Camera-type eye (tissue), 1 donor: ENCODE results near the gene CNTN3. TPM values are rescaled to one million over a fixed set of nuclear protein-coding genes. Genes with fewer than 3 reads are reported as not detected.

Source experiments
- total RNA-seq: library from RNA; depleted of rRNA; stranded (reverse); fragments of >200 nt; gene quantifications from one replicate; pipeline ENCODE4 v1.2.3, GENCODE V29; 2014

Gene CNTN3
- total RNA-seq, result 22.3 TPM

DNA sequence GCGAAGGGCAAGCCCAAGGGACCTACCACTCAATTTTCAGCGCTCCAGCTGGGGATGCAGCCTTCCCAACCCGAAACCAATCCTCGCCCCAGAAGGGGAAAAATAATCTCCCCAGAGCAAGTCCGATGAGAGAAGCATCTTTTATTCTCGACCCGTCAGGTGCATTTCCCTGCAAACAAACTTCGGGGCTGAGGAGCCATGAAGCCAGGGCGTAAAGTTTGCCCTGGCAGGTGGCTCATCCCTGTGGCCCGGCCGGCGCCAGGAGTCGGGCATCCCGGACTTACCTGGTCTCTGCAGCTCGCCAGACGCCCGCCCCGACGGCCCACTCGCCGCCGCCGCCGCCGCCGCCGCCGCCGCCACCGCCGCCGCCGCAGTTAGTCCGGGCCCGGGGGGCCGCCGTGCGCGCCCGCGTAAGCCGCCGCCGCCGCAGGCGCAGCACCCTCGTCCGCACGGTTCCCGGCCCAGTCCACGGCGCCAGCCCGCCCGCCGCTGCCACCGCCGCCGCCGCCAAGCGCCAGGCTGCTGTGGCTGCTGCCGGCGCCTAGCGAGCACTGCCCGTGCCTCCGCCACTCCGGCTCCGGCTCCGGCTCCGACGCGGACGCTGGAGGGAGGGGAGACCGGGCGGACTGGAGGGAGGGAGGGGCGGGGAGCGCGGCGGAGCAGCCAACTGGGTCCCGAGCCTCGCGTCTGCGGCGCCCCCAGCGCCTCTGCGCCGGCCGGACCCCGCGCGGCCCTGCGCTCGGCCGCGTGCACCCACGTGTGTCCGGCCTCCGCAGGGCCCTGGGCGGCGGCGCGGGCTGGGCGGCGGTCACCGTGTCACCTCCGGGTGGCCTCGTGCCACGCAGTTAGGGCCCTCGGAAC lies at the start of gene CNTN3:
TSS of gene CNTN3 (minus strand) at position 553 of the 861 bp plus-strand sequence. CDS start 93,547 bp downstream, outside the sequence.

